Activated T-cell treated with anti-CD3 and anti-CD28 coated beads, Interleukin-2, amount 50 U/mL, for 72 hours (primary cell): ENCODE results near the gene CARMIL1. TPM values are rescaled to one million over a fixed set of nuclear protein-coding genes. Genes with fewer than 3 reads are reported as not detected.

Experiments used
- ATAC-seq, 2 donors: fragments of 150-1000 bp; cut with Tn5 transposase; replicated peaks in 1 of 2; 2 replicates each; pipeline ENCODE4 v1.10.0; 2021; ENCODE audit warnings: moderate library complexity in 2 of 2, mild to moderate bottlenecking in 1 of 2
- DNase-seq, 2 donors: peaks; one replicate each; pipeline ENCODE4 v3.0.0; 2021 to 2022; ENCODE audit warnings: mixed read lengths in 1 of 2
- H3K27ac Mint-ChIP-seq: one replicate; pipeline ENCODE4 v1.8.0; 2022; ENCODE audit warnings: mild to moderate bottlenecking, moderate library complexity, mixed read lengths
- H3K27me3 Mint-ChIP-seq: one replicate; pipeline ENCODE4 v1.8.0; 2022; ENCODE audit warnings: low read depth, mixed read lengths
- H3K36me3 Mint-ChIP-seq, 2 donors: one replicate each; pipeline ENCODE4 v1.8.0; 2022; ENCODE audit warnings: mixed read lengths in 2 of 2, mild to moderate bottlenecking in 1 of 2; ENCODE audit not compliant: insufficient read depth in 2 of 2
- H3K4me1 Mint-ChIP-seq: one replicate; pipeline ENCODE4 v1.8.0; 2022; ENCODE audit warnings: low read depth, mixed read lengths
- H3K4me3 Mint-ChIP-seq, 2 donors: one replicate each; pipeline ENCODE4 v1.8.0; 2022; ENCODE audit warnings: mild to moderate bottlenecking in 2 of 2, mixed read lengths in 2 of 2, moderate library complexity in 2 of 2
- H3K9me3 Mint-ChIP-seq, 2 donors: one replicate each; pipeline ENCODE4 v1.8.0; 2022; ENCODE audit warnings: mixed read lengths in 2 of 2
- total RNA-seq, 2 donors: library from RNA; stranded (reverse); gene quantifications; one replicate each; pipeline ENCODE4 v1.2.3, GENCODE V29; 2022

CARMIL1 gene
- total RNA-seq, result 1 to 10 TPM; 5.0 to 5.6 TPM

GRCh38 chr6:25278914-25279747, at the start of gene CARMIL1:
Gene CARMIL1 (plus strand): TSS chr6:25279374. CDS start chr6:25279796, 422 bp downstream.
- H3K4me3 Mint-ChIP-seq, result peak within 1 kb of the TSS; percentile 89 to 90
- H3K27ac Mint-ChIP-seq, result peak within 1 kb of the TSS; percentile 87
- peaks cover 41% of the 10 kb centered on the region for H3K4me1 Mint-ChIP-seq
- no peaks in the 10 kb centered on the region for H3K36me3 Mint-ChIP-seq
- no peaks in the 10 kb centered on the region for H3K9me3 Mint-ChIP-seq
- peaks cover 10% of the 10 kb centered on the region for H3K27me3 Mint-ChIP-seq
- peak; percentile 86 to 87 for ATAC-seq
- DNase-seq, result peak; percentile 77 to 79

DNA sequence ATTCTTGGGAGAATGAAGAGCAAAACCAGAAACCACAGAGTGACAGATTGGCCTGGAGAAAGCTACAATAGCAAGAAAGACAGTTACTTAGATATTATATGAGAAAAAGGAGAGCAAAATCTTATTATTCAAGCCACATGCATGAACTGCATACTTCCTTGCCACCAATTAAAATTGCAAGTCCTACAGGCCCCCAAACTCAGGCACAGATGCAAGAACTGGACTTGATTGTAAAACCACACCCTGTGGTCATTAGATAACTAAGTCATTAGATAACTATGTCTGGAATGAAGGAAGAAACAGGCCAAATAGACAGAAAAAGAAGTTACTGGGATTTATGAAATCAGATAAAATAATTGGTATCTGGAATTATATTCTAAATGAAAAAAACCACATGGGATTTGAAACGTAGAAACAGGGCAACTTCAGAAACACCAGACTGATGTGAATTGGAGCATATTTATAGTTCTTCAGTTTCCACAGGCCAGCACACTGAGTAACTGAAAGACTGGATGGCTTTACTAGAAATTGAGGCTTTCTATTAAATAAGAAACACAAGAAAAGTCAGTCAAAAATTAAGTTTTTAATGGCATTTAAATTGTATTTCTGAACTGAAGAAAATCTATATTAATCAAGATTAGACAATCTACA, 49.4 kb upstream of the CARMIL1 start:
- H3K36me3 Mint-ChIP-seq, result no peaks in the 10 kb centered on the region
- no peak overlapping the region for H3K4me3 Mint-ChIP-seq
- no peaks in the 10 kb centered on the region for H3K9me3 Mint-ChIP-seq
- H3K27ac Mint-ChIP-seq, result no peak overlapping the region
- H3K4me1 Mint-ChIP-seq, result no peaks in the 10 kb centered on the region
- DNase-seq, result no peak
- H3K27me3 Mint-ChIP-seq, result no peaks in the 10 kb centered on the region
- ATAC-seq, result no peak

- H3K9me3 Mint-ChIP-seq, result no peaks in the 10 kb centered on the region
- DNase-seq, result no peak
- H3K27me3 Mint-ChIP-seq, result no peaks in the 10 kb centered on the region
- no peak for ATAC-seq
- no peak overlapping the region for H3K27ac Mint-ChIP-seq
- no peaks in the 10 kb centered on the region for H3K36me3 Mint-ChIP-seq
- H3K4me3 Mint-ChIP-seq, result no peak overlapping the region
- peaks cover 6% of the 10 kb centered on the region for H3K4me1 Mint-ChIP-seq
Measured at GRCh38 chr6:25232479-25232878, 46.7 kb upstream of the CARMIL1 start.

DNA sequence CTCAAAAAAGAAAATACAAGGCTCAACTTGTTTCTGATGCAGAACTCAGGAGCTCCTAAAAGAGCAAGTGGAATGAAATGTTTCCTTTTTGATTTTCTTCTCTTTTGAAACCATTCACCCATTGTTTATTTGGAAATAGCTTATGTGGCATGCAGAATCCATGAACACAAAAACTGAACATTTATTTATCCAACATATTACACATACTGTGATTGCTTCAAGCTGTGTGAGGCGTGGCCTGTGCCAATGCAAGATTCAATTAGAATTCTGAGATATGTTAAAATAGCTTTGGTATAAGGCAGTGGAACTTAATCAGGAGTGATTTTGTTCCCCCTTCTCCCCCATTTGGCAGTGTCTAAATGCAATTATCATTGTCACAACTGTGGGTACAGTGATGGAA, 45.9 kb upstream of the CARMIL1 start:
- Mint-ChIP-seq H3K9me3 (no peaks in the 10 kb centered on the region), H3K27me3 (no peaks in the 10 kb centered on the region), H3K4me1 (peaks cover 10% of the 10 kb centered on the region), H3K4me3 (no peak overlapping the region), H3K36me3 (no peaks in the 10 kb centered on the region), H3K27ac (no peak overlapping the region)
- no peak for DNase-seq
- no peak for ATAC-seq

GRCh38 chr6:25237579-25237978, 41.6 kb upstream of the CARMIL1 start:
- ATAC-seq, result peak in 1 of 2 donors; percentile 59
- peaks cover 10% of the 10 kb centered on the region for H3K4me1 Mint-ChIP-seq
- no peak for DNase-seq
- H3K4me3 Mint-ChIP-seq, result no peak overlapping the region
- H3K9me3 Mint-ChIP-seq, result no peaks in the 10 kb centered on the region
- no peaks in the 10 kb centered on the region for H3K27me3 Mint-ChIP-seq
- H3K36me3 Mint-ChIP-seq, result no peaks in the 10 kb centered on the region
- H3K27ac Mint-ChIP-seq, result no peak overlapping the region

DNA sequence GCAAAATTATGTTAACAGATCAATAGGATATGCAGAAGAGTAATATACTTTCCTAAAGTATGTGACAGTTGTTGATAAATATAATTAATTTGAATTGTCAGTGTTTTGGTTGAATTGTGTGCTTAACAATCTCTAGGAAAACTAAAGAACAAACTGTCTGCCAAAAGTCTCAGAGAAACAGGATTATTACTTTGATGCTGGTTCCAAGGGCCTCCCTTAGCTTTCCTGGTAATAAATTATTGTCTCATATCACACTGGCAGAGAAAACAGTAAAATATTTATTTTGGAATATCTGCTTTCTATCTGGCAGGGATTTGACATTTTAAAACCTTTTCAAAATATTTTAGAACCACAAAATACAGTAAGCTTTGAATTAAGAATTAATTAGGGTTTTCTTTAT, 40.1 kb upstream of the CARMIL1 start:
- Mint-ChIP-seq H3K4me3 (no peak overlapping the region), H3K27me3 (no peaks in the 10 kb centered on the region), H3K4me1 (peaks cover 10% of the 10 kb centered on the region), H3K9me3 (no peaks in the 10 kb centered on the region), H3K27ac (no peak overlapping the region), H3K36me3 (no peaks in the 10 kb centered on the region)
- ATAC-seq (no peak), DNase-seq (no peak)

GRCh38 chr6:25239498-25239897, 39.7 kb upstream of the CARMIL1 start:
- no peaks in the 10 kb centered on the region for H3K36me3 Mint-ChIP-seq
- DNase-seq (no peak), ATAC-seq (no peak)
- peaks cover 10% of the 10 kb centered on the region for H3K4me1 Mint-ChIP-seq
- no peak overlapping the region for H3K4me3 Mint-ChIP-seq
- H3K9me3 Mint-ChIP-seq, result no peaks in the 10 kb centered on the region
- H3K27ac Mint-ChIP-seq, result no peak overlapping the region
- no peaks in the 10 kb centered on the region for H3K27me3 Mint-ChIP-seq

DNA sequence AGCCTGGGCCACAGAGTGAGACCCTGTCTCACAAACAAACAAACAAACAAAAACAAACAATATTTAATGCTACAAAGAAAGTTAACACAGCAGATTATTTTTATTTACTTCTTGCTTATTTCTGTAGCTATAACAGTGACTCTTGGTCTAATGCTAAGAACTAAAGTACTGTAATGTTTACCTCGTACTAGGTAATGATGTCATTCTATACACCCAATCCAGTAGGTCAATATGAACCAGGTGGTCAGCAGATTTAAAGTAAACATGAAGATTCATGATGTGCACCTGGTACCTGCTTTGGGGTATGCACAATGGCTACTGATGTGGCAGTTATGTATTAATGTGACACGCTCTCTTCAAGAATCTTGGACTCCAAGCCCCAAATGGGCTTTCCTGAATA, 36.6 kb upstream of the CARMIL1 start:
- peaks cover 3% of the 10 kb centered on the region for H3K4me1 Mint-ChIP-seq
- no peaks in the 10 kb centered on the region for H3K36me3 Mint-ChIP-seq
- no peaks in the 10 kb centered on the region for H3K27me3 Mint-ChIP-seq
- H3K9me3 Mint-ChIP-seq, result no peaks in the 10 kb centered on the region
- ATAC-seq (no peak), DNase-seq (no peak)
- H3K27ac Mint-ChIP-seq, result no peak overlapping the region
- H3K4me3 Mint-ChIP-seq, result no peak overlapping the region

- Mint-ChIP-seq H3K27ac (peak overlapping the region; percentile 73), H3K4me3 (no peak overlapping the region), H3K27me3 (no peaks in the 10 kb centered on the region), H3K4me1 (peaks cover 8% of the 10 kb centered on the region), H3K9me3 (no peaks in the 10 kb centered on the region), H3K36me3 (no peaks in the 10 kb centered on the region)
- ATAC-seq (no peak), DNase-seq (no peak)
Measured at GRCh38 chr6:25244865-25245264, 34.3 kb upstream of the CARMIL1 start.

- Mint-ChIP-seq H3K27ac (no peak overlapping the region), H3K4me3 (no peak overlapping the region), H3K9me3 (no peaks in the 10 kb centered on the region), H3K4me1 (peaks cover 22% of the 10 kb centered on the region), H3K27me3 (peaks cover 9% of the 10 kb centered on the region), H3K36me3 (no peaks in the 10 kb centered on the region)
- ATAC-seq, result no peak
- no peak for DNase-seq
Measured at GRCh38 chr6:25248123-25248522, 31.1 kb upstream of the CARMIL1 start.

DNA sequence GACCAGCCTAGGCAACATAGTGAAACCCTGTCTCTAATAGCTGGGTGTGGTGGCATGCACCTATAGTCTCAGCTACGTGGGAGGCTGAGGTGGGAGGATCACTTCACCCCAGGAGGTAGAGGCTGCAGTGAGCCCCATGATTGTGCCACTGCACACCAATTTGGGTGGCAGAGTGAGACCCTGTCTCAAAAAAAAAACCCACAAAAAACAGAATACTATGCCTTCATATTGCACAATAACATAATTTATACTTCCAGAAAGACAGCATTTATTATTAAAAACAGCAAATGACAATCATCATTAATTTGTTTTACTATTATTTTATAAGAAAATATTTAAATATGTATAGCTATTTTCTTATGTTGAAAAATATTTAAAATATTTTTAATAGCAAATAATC, 30.0 kb upstream of the CARMIL1 start:
- H3K4me3 Mint-ChIP-seq, result no peak overlapping the region
- H3K4me1 Mint-ChIP-seq, result peaks cover 22% of the 10 kb centered on the region
- H3K9me3 Mint-ChIP-seq, result no peaks in the 10 kb centered on the region
- DNase-seq (no peak), ATAC-seq (no peak)
- peaks cover 11% of the 10 kb centered on the region for H3K27me3 Mint-ChIP-seq
- no peaks in the 10 kb centered on the region for H3K36me3 Mint-ChIP-seq
- H3K27ac Mint-ChIP-seq, result no peak overlapping the region

DNA sequence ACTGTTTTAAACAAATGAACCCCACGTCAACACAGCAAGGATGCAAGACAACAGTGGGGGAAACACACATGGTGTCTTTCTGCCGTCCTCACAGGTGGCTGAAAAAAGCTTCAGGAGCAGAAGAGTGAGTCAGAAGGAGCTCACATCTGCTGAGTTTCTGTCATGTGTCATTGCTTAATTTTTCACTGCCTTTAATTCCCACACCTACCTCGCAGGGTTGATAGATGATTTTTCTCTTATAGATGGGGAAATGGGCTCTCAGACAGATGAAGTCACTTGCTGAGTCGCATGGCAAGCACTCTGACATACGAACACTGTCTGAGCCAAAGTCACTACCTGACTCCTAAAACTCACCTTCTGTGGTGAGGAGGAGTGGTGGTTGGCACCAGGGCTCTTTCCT, 28.3 kb upstream of the CARMIL1 start:
- Mint-ChIP-seq H3K27ac (no peak overlapping the region), H3K4me3 (no peak overlapping the region), H3K36me3 (no peaks in the 10 kb centered on the region), H3K4me1 (peaks cover 22% of the 10 kb centered on the region), H3K9me3 (no peaks in the 10 kb centered on the region), H3K27me3 (peaks cover 11% of the 10 kb centered on the region)
- ATAC-seq, result peak; percentile 95 to 96
- DNase-seq, result peak; percentile 18 to 51

DNA sequence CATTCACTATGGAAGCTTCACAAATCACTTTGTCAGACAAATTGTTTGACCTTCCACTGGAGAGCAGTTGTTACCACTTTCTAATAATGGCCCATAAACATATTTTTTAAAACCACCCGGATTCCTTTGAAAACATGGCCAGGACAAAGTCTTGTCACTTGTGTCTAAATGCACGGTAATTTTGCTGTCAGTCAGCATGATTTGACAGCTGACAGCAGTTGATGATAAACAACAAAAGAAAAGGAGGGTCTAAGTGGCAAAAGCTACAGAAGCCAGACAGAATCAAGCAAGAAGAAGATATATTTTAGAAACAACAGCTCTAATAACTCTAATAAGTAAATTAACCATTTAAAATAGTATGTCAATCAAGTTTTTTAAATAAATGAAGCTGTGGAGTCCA, 27.7 kb upstream of the CARMIL1 start:
- Mint-ChIP-seq H3K36me3 (no peaks in the 10 kb centered on the region), H3K9me3 (no peaks in the 10 kb centered on the region), H3K27me3 (peaks cover 11% of the 10 kb centered on the region), H3K4me3 (peak overlapping the region in 1 of 2 donors; percentile 4), H3K4me1 (peaks cover 22% of the 10 kb centered on the region), H3K27ac (no peak overlapping the region)
- no peak for ATAC-seq
- DNase-seq, result no peak
